ENCODE data around the gene MAGEB5. TPM values are rescaled to one million over a fixed set of nuclear protein-coding genes. Genes with fewer than 3 reads are reported as not detected.

MAGEB5 gene
- total and polyA plus RNA-seq, 10 of the 15 experiments (the other 5 are each of a cell fraction or from before 2014, with no cell fraction given) = not detected

- Histone ChIP-seq H3K9ac (ENCODE audit: control insufficient read depth, insufficient read depth, low read length) (no peak overlapping the region), H3K79me2 (ENCODE audit: control insufficient read depth, insufficient read depth, low read length) (no peaks in the 10 kb centered on the region), H3K27ac (ENCODE audit: control insufficient read depth, insufficient read depth) (no peak overlapping the region), H3K27me3 (replicated peaks in 1 of 2; ENCODE audit: control insufficient read depth in 2 of 2, insufficient read depth in 2 of 2, low read length in 1 of 2) (no peaks in the 10 kb centered on the region), H3K4me1 (ENCODE audit: control insufficient read depth, insufficient read depth, low read length) (no peaks in the 10 kb centered on the region), H4K20me1 (ENCODE audit: control insufficient read depth, insufficient read depth) (no peaks in the 10 kb centered on the region), H3K4me3 (no peak overlapping the region), H3K9me3 (replicated peaks; ENCODE audit: control insufficient read depth, insufficient read depth, low read length) (no peaks in the 10 kb centered on the region), H3K36me3 (ENCODE audit: control insufficient read depth in 2 of 2, insufficient read depth in 2 of 2, low read length in 1 of 2) (no peaks in the 10 kb centered on the region), H3K4me2 (ENCODE audit: control insufficient read depth, insufficient read depth) (no peak overlapping the region), H2AFZ (ENCODE audit: control insufficient read depth, low read depth, low read length) (no peak overlapping the region)
- no peak for DNase-seq (ENCODE audit: low read depth, low spot score)
- ChIA-PET POLR2A (no interaction called here), CTCF (no interaction called here), RAD21 (ENCODE audit: unreplicated experiment) (no interaction called here), SMC1A (ENCODE audit: uncharacterized antibody, unreplicated experiment) (no interaction called here)
- intact Hi-C loops (cut with micrococcal nuclease; ENCODE audit: unreplicated experiment) = no loop called here
- in situ Hi-C loops (cut with MboI) = no loop called here
- 56% methylated on average over 9 of the region's 9 CpGs for WGBS (ENCODE audit: insufficient coverage, insufficient replicate concordance, low lambda C conversion rate, missing lambda C conversion rate)
- no TSS peak for BruUV-seq (replicated peaks)
- no peak for ATAC-seq
- no peak for FAIRE-seq
- no peak for TF ChIP-seq NFYB (IDR thresholded peaks at IDR 0.05; ENCODE audit: insufficient read depth, low read depth, low read length)
- TF ChIP-seq HDAC6 (IDR thresholded peaks at IDR 0.05; ENCODE audit: unreplicated experiment) = no peak
- TF ChIP-seq EGR1 (IDR thresholded peaks at IDR 0.05; ENCODE audit: borderline replicate concordance in 1 of 2, low read depth in 2 of 2, low read length in 2 of 2) = no peak
- no peak for TF ChIP-seq RCOR1 (conservative IDR thresholded peaks at IDR 0.05; ENCODE audit: low read depth, low read length)
- no peak for TF ChIP-seq IKZF2 (IDR thresholded peaks at IDR 0.05)
- no peak for TF ChIP-seq POLR2AphosphoS5 (IDR thresholded peaks at IDR 0.05; ENCODE audit: low read length)
- no peak for TF ChIP-seq IKZF1 (conservative IDR thresholded peaks at IDR 0.05)
- no peak for TF ChIP-seq CEBPZ (IDR thresholded peaks at IDR 0.05; ENCODE audit: low read depth, low read length)
- TF ChIP-seq RAD21 (IDR thresholded peaks at IDR 0.05; ENCODE audit: insufficient read depth, low read depth, low read length) = no peak
- TF ChIP-seq BCL11A (IDR thresholded peaks at IDR 0.05; ENCODE audit: low read depth, low read length) = no peak
- TF ChIP-seq CUX1 (IDR thresholded peaks at IDR 0.05; ENCODE audit: insufficient replicate concordance, low read depth, low read length) = no peak
- no peak for TF ChIP-seq NBN (IDR thresholded peaks at IDR 0.05)
- TF ChIP-seq NR2F1 (conservative IDR thresholded peaks at IDR 0.05) = no peak
- TF ChIP-seq POU2F2 (IDR thresholded peaks at IDR 0.05; ENCODE audit: borderline replicate concordance, low read depth, low read length) = no peak
- no peak for TF ChIP-seq FOS (IDR thresholded peaks at IDR 0.05; ENCODE audit: borderline replicate concordance, extremely low read depth, insufficient read length)
These were observed 38.5 kb downstream of the MAGEB5 start for GRCh38 chrX:26254436-26254835.
